ENCODE results near the gene MCCC2. TPM values are rescaled to one million over a fixed set of nuclear protein-coding genes. Genes with fewer than 3 reads are reported as not detected.

MCCC2 gene
- total and polyA plus RNA-seq, 10 of the 15 experiments (the other 5 are each of a cell fraction or from before 2014, with no cell fraction given) = 22.2 to 106 (median 77.7) TPM

DNA sequence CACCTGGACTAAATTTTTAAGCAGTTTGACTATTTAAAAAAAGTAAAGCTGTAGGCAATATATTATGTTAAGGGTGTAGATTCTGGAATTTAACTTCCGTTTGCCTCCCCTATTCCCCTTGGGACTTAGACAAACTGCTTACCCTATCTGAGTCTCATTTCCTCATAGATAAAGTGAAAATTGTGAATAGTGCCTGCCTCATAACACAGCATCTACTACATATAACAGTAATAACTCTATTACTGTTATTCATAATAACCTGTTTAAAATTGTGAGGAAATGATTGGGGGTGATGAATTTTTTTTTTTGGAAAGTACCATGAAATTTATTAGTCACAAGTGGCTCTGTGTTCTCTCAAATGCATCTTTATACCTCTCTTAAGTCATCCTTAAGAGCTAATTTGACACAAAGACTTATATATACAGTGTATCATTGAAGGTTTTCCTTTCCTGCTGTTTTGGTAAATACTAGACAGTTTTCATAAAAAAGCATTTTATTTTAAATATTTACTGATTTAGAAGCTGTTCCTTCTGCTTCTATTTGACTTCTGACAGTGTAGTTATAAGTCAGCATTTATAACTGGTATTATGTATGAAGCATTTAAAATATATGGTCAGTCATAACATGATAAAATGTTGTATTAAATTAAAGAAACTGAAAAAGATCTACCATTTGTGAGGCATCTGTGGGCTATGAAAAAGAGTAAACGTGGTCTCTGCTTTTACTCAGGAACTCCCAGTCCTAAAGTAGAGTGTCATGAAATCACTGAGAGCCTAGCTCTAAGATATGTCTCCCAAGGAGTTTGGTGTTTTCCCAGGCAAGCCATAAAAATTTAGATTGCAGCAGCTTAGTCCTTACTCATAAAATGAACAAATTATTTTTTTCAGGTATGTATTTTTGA, 46.4 kb downstream of the MCCC2 start (continued):
- TF ChIP-seq E4F1 (IDR thresholded peaks at IDR 0.05; ENCODE audit: borderline replicate concordance, partially characterized antibody) = no peak
- TF ChIP-seq RCOR1 (conservative IDR thresholded peaks at IDR 0.05; ENCODE audit: low read depth, low read length) = no peak
- TF ChIP-seq ZNF274 (IDR thresholded peaks at IDR 0.05; ENCODE audit: insufficient read depth, insufficient read length) = no peak
- TF ChIP-seq MYB (IDR thresholded peaks at IDR 0.05; ENCODE audit: borderline replicate concordance, low read depth, low read length) = no peak
- TF ChIP-seq, protein P1, sequence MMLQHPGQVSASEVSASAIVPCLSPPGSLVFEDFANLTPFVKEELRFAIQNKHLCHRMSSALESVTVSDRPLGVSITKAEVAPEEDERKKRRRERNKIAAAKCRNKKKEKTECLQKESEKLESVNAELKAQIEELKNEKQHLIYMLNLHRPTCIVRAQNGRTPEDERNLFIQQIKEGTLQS (IDR thresholded peaks at IDR 0.05; ENCODE audit: borderline replicate concordance, extremely low read depth, low read depth, low read length) = no peak
- no peak for TF ChIP-seq MTA3 (IDR thresholded peaks at IDR 0.05; ENCODE audit: borderline replicate concordance, low read length)
- TF ChIP-seq SRF (IDR thresholded peaks at IDR 0.05; ENCODE audit: low read depth in 2 of 2, low read length in 2 of 2) = no peak
- no peak for TF ChIP-seq ESRRA (IDR thresholded peaks at IDR 0.05; ENCODE audit: low read length)
- TF ChIP-seq, protein P2, sequence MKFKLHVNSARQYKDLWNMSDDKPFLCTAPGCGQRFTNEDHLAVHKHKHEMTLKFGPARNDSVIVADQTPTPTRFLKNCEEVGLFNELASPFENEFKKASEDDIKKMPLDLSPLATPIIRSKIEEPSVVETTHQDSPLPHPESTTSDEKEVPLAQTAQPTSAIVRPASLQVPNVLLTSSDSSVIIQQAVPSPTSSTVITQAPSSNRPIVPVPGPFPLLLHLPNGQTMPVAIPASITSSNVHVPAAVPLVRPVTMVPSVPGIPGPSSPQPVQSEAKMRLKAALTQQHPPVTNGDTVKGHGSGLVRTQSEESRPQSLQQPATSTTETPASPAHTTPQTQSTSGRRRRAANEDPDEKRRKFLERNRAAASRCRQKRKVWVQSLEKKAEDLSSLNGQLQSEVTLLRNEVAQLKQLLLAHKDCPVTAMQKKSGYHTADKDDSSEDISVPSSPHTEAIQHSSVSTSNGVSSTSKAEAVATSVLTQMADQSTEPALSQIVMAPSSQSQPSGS (IDR thresholded peaks at IDR 0.05; ENCODE audit: low read length) = 0 out of 2 replicates have a peak, but pooled peaks have one; percentile 24
- TF ChIP-seq CTCF (IDR thresholded peaks at IDR 0.05 in 2 of 3, conservative IDR thresholded peaks at IDR 0.05 in 1 of 3; ENCODE audit: control insufficient read depth in 2 of 3, extremely low read depth in 1 of 3, insufficient read depth in 1 of 3, low read depth in 3 of 3, low read length in 3 of 3) = no peak
- no peak for TF ChIP-seq SMAD5 (IDR thresholded peaks at IDR 0.05; ENCODE audit: low read depth)
- no peak for TF ChIP-seq RAD21 (IDR thresholded peaks at IDR 0.05; ENCODE audit: insufficient read depth, low read depth, low read length)
- no peak for TF ChIP-seq HDAC6 (IDR thresholded peaks at IDR 0.05; ENCODE audit: unreplicated experiment)
- no peak for TF ChIP-seq YY1 (IDR thresholded peaks at IDR 0.05; ENCODE audit: low read depth, low read length)
- TF ChIP-seq RBBP5 (conservative IDR thresholded peaks at IDR 0.05) = no peak
- TF ChIP-seq NFYA (IDR thresholded peaks at IDR 0.05; ENCODE audit: borderline replicate concordance, low read depth, low read length) = no peak
- TF ChIP-seq, protein P3, sequence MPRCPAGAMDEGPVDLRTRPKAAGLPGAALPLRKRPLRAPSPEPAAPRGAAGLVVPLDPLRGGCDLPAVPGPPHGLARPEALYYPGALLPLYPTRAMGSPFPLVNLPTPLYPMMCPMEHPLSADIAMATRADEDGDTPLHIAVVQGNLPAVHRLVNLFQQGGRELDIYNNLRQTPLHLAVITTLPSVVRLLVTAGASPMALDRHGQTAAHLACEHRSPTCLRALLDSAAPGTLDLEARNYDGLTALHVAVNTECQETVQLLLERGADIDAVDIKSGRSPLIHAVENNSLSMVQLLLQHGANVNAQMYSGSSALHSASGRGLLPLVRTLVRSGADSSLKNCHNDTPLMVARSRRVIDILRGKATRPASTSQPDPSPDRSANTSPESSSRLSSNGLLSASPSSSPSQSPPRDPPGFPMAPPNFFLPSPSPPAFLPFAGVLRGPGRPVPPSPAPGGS (IDR thresholded peaks at IDR 0.05; ENCODE audit: borderline replicate concordance, insufficient read depth, low read depth, low read length, poor library complexity, severe bottlenecking) = no peak
- peak; percentile 68; the same call in 1 of the 2 replicates for TF ChIP-seq NFIC (IDR thresholded peaks at IDR 0.05; ENCODE audit: low read depth, low read length)
- TF ChIP-seq RUNX3 (IDR thresholded peaks at IDR 0.05; ENCODE audit: low read length) = no peak
- peak; percentile 79 for TF ChIP-seq JUNB (IDR thresholded peaks at IDR 0.05)
- TF ChIP-seq SIN3A (IDR thresholded peaks at IDR 0.05; ENCODE audit: low read depth, low read length) = no peak
